B cell (primary cell): ENCODE results near the gene ZNF286A.
"Not testable (repeated sequence)": the region's sequence is repeated elsewhere in the genome, so short reads cannot be mapped to it uniquely, and the experiment has no call there.

ENCODE experiments used
- EZH2 ChIP-seq: IDR thresholded peaks from 2 replicates; pipeline ENCODE4 v1.6.1; 2012; ENCODE audit warnings: borderline replicate concordance, low read depth, mild to moderate bottlenecking, moderate library complexity, low read length; ENCODE audit not compliant: insufficient read depth, poor library complexity, severe bottlenecking
- TF ChIP-seq, protein P1 (sequence below): fragments of 200-600 bp; IDR thresholded peaks from one replicate; pipeline ENCODE4 v1.8.0; 2022; ENCODE audit warnings: antibody characterized with exemption, mild to moderate bottlenecking

DNA sequence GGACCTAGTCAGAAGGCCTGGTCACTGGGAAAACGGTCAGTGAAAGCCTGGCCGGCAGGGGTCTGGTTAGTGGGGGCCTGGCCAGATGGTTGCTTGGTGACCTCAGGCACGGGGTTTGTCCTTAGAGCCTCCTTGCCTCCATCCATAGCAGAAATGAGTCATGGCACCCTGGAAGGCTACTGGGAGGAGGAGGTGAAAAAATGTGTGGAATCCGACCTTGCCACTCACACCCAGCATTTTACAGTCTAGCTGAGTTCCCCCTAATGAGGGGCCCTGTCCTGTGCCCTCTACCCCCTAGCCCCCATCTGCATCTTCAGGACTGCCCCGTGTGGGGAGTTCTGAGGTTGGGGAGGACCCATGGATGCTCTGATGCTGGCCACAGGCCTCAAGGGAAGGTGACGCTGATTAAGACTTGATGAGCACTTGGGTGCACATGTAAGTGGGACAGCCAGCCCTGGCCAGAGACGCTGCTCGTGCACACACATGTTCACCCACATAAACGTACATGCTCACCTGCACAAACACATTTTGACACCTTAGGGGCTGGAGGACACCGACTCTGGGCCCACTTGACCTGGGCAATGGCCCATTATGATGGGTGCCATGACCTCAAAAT is 33.7 kb downstream of the ZNF286A start:
- TF ChIP-seq, protein P1, sequence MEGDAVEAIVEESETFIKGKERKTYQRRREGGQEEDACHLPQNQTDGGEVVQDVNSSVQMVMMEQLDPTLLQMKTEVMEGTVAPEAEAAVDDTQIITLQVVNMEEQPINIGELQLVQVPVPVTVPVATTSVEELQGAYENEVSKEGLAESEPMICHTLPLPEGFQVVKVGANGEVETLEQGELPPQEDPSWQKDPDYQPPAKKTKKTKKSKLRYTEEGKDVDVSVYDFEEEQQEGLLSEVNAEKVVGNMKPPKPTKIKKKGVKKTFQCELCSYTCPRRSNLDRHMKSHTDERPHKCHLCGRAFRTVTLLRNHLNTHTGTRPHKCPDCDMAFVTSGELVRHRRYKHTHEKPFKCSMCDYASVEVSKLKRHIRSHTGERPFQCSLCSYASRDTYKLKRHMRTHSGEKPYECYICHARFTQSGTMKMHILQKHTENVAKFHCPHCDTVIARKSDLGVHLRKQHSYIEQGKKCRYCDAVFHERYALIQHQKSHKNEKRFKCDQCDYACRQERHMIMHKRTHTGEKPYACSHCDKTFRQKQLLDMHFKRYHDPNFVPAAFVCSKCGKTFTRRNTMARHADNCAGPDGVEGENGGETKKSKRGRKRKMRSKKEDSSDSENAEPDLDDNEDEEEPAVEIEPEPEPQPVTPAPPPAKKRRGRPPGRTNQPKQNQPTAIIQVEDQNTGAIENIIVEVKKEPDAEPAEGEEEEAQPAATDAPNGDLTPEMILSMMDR, result not testable (repeated sequence)
- TF ChIP-seq EZH2, result not testable (repeated sequence)
